Sigmoid colon (tissue), 3 donors: ENCODE measurements around the gene FANCB.

Experiments used
- CTCF ChIP-seq, 4 experiments: fragments of 450-650 bp in 3 of 4; fragments of 200-600 bp in 1 of 4; IDR thresholded peaks; one replicate each; pipeline ENCODE4 v1.5.1; 2016 to 2019; ENCODE audit warnings: antibody characterized with exemption in 4 of 4, mild to moderate bottlenecking in 3 of 4, moderate library complexity in 2 of 4
- POLR2A ChIP-seq, 2 donors: fragments of 450-650 bp; IDR thresholded peaks; one replicate each; pipeline ENCODE4 v1.6.1; 2016; ENCODE audit warnings: antibody characterized with exemption in 2 of 2, mild to moderate bottlenecking in 2 of 2, moderate library complexity in 2 of 2

- no peak for TF ChIP-seq CTCF (IDR thresholded peaks at IDR 0.05)
- no peak for TF ChIP-seq POLR2A (IDR thresholded peaks at IDR 0.05)
These were observed 7.7 kb downstream of the FANCB start for GRCh38 chrX:14865201-14865600.
